Keratinocyte (primary cell): ENCODE data around the gene BEX2. TPM values are rescaled to one million over a fixed set of nuclear protein-coding genes. Genes with fewer than 3 reads are reported as not detected.
A peak's percentile ranks its signal among the peaks of the same experiment; 100 is the strongest.

Source experiments
- DNase-seq: peaks from one replicate; pipeline ENCODE4 v3.0.0-alpha.2; 2011; ENCODE audit warnings: low read depth, missing footprints, low spot score
- FAIRE-seq: peaks from 2 replicates; lab custom pipeline; 2011; peaks lifted over from hg19 to GRCh38; lab: Jason Lieb, UNC
- H2AFZ ChIP-seq: 2 replicates; pipeline ENCODE4 v1.6.0; 2012; ENCODE audit warnings: low read length, control low read depth, inconsistent platforms; ENCODE audit not compliant: control insufficient read depth
- H3K27ac ChIP-seq: 2 replicates; pipeline ENCODE4 v1.5.1; 2011; ENCODE audit warnings: low read length; ENCODE audit not compliant: control insufficient read depth, insufficient read depth
- H3K27me3 ChIP-seq: 3 replicates; pipeline ENCODE4 v1.6.0; 2011; ENCODE audit warnings: low read length; ENCODE audit not compliant: control insufficient read depth, insufficient read depth; ENCODE audit errors: extremely low read depth
- H3K36me3 ChIP-seq, 2 experiments: 2 replicates in 1 of 2; 3 replicates in 1 of 2; pipeline ENCODE4 v1.5.1; 2011; ENCODE audit warnings: low read length in 2 of 2, mild to moderate bottlenecking in 1 of 2; ENCODE audit not compliant: control insufficient read depth in 2 of 2, insufficient read depth in 2 of 2; ENCODE audit errors: extremely low read depth in 1 of 2
- H3K4me1 ChIP-seq: 3 replicates; pipeline ENCODE4 v1.5.1; 2011; ENCODE audit warnings: low read length; ENCODE audit not compliant: control insufficient read depth, insufficient read depth; ENCODE audit errors: extremely low read depth
- H3K4me2 ChIP-seq: 3 replicates; pipeline ENCODE4 v1.6.0; 2011; ENCODE audit warnings: low read depth, low read length; ENCODE audit not compliant: control insufficient read depth, insufficient read depth; ENCODE audit errors: extremely low read depth
- H3K4me3 ChIP-seq, 3 experiments: fragments of 200-600 bp in 1 of 3; sonication (generic) in 1 of 3; 2 replicates in 2 of 3; 3 replicates in 1 of 3; pipeline ENCODE4 v1.5.1; 2011 to 2016; ENCODE audit warnings: low read length in 3 of 3, mild to moderate bottlenecking in 3 of 3, control low read depth in 2 of 3, inconsistent platforms in 1 of 3, low read depth in 1 of 3, mixed read lengths in 1 of 3, mixed run types in 1 of 3, moderate library complexity in 1 of 3; ENCODE audit not compliant: control insufficient read depth in 2 of 3, insufficient read depth in 2 of 3; ENCODE audit errors: extremely low read depth in 1 of 3
- H3K79me2 ChIP-seq: 2 replicates; pipeline ENCODE4 v1.6.0; 2012; ENCODE audit warnings: low read length; ENCODE audit not compliant: control insufficient read depth, insufficient read depth
- H3K9ac ChIP-seq: 3 replicates; pipeline ENCODE4 v1.6.0; 2011; ENCODE audit warnings: low read length; ENCODE audit not compliant: control insufficient read depth, insufficient read depth; ENCODE audit errors: extremely low read depth
- H3K9me1 ChIP-seq: 3 replicates; pipeline ENCODE4 v1.6.0; 2011; ENCODE audit warnings: low read length; ENCODE audit not compliant: control insufficient read depth, insufficient read depth; ENCODE audit errors: extremely low read depth
- H3K9me3 ChIP-seq: 2 replicates; pipeline ENCODE4 v1.5.1; 2012; ENCODE audit warnings: low read depth, low read length; ENCODE audit not compliant: control insufficient read depth
- H4K20me1 ChIP-seq: 3 replicates; pipeline ENCODE4 v1.6.0; 2011; ENCODE audit warnings: low read length; ENCODE audit not compliant: control insufficient read depth, insufficient read depth; ENCODE audit errors: extremely low read depth
- EZH2 ChIP-seq: IDR thresholded peaks from one replicate; pipeline ENCODE4 v1.6.1; 2012; ENCODE audit warnings: inconsistent platforms, mild to moderate bottlenecking, low read length, moderate library complexity
- dilution Hi-C: fragments of 300-500 bp; cut with MboI; formaldehyde crosslinking; loops from one replicate; pipeline ENCODE4 v1.7.0; 2020; ENCODE audit warnings: low sequenced_read_pairs; ENCODE audit not compliant: extremely low pct_ligation_motif_present
- polyA plus RNA-seq, 5 experiments: library from polyadenylated mRNA; depleted of rRNA in 3 of 5; stranded (reverse) in 3 of 5; stranded (forward) in 1 of 5; unstranded in 1 of 5; fragments of >200 nt; gene quantifications; 1 replicate in 1 of 5; 2 replicates in 3 of 5; 3 replicates in 1 of 5; pipeline versions ENCODE4 v1.2.1 to v1.2.3, GENCODE V29; 2011 to 2012; ENCODE audit warnings: missing spikeins in 2 of 5, low read depth in 1 of 5, low replicate concordance in 1 of 5
- TF ChIP-seq, protein P1 (sequence below), 3 experiments: IDR thresholded peaks in 1 of 3; conservative IDR thresholded peaks in 1 of 3; optimal IDR thresholded peaks in 1 of 3; 2 replicates in 2 of 3; 3 replicates in 1 of 3; pipeline versions ENCODE3 to v1.5.1; 2011; ENCODE audit warnings: low read length in 3 of 3, mild to moderate bottlenecking in 3 of 3, moderate library complexity in 2 of 3, control low read depth in 1 of 3, inconsistent platforms in 1 of 3; ENCODE audit not compliant: insufficient read depth in 2 of 3; ENCODE audit errors: extremely low read depth in 1 of 3

Gene BEX2
- polyA plus RNA-seq, 1 donor (not counting 4 experiments of a cell fraction or from before 2014, with no cell fraction given) = 6.5 TPM

- H3K9me1 ChIP-seq = no peaks in the 10 kb centered on the region
- no peaks in the 10 kb centered on the region for H3K9me3 ChIP-seq
- H3K4me2 ChIP-seq = peak within 1 kb of the TSS; percentile 70
- H3K27ac ChIP-seq = peak within 1 kb of the TSS; percentile 79
- H2AFZ ChIP-seq = peak within 1 kb of the TSS; percentile 79
- no peaks in the 10 kb centered on the region for H3K36me3 ChIP-seq
- H3K4me3 ChIP-seq = peak within 1 kb of the TSS; percentile 53 to 82 (median 77)
- dilution Hi-C loops = no loop called here
- no peak for DNase-seq
- TF ChIP-seq EZH2 = no peak
- TF ChIP-seq, protein P1, sequence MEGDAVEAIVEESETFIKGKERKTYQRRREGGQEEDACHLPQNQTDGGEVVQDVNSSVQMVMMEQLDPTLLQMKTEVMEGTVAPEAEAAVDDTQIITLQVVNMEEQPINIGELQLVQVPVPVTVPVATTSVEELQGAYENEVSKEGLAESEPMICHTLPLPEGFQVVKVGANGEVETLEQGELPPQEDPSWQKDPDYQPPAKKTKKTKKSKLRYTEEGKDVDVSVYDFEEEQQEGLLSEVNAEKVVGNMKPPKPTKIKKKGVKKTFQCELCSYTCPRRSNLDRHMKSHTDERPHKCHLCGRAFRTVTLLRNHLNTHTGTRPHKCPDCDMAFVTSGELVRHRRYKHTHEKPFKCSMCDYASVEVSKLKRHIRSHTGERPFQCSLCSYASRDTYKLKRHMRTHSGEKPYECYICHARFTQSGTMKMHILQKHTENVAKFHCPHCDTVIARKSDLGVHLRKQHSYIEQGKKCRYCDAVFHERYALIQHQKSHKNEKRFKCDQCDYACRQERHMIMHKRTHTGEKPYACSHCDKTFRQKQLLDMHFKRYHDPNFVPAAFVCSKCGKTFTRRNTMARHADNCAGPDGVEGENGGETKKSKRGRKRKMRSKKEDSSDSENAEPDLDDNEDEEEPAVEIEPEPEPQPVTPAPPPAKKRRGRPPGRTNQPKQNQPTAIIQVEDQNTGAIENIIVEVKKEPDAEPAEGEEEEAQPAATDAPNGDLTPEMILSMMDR (optimal IDR thresholded peaks at IDR 0.05 in 1 of 3, IDR thresholded peaks at IDR 0.05 in 1 of 3, conservative IDR thresholded peaks at IDR 0.05 in 1 of 3; ENCODE audit: extremely low read depth in 1 of 3, insufficient read depth in 2 of 3, low read length in 3 of 3) = no peak
- peak; percentile 26 for FAIRE-seq
- H3K79me2 ChIP-seq = peaks cover 12% of the 10 kb centered on the region
- peak within 1 kb of the TSS; percentile 82 for H3K9ac ChIP-seq
- H3K4me1 ChIP-seq = no peaks in the 10 kb centered on the region
- H3K27me3 ChIP-seq = peaks cover 5% of the 10 kb centered on the region
- no peaks in the 10 kb centered on the region for H4K20me1 ChIP-seq
These were observed 45.5 kb upstream of the BEX2 start, which contains the start of gene TCEAL9 for GRCh38 chrX:103356130-103356798. TSS of gene TCEAL9 (plus strand) at chrX:103356506. CDS start at chrX:103357685, 1,179 bp downstream.

DNA sequence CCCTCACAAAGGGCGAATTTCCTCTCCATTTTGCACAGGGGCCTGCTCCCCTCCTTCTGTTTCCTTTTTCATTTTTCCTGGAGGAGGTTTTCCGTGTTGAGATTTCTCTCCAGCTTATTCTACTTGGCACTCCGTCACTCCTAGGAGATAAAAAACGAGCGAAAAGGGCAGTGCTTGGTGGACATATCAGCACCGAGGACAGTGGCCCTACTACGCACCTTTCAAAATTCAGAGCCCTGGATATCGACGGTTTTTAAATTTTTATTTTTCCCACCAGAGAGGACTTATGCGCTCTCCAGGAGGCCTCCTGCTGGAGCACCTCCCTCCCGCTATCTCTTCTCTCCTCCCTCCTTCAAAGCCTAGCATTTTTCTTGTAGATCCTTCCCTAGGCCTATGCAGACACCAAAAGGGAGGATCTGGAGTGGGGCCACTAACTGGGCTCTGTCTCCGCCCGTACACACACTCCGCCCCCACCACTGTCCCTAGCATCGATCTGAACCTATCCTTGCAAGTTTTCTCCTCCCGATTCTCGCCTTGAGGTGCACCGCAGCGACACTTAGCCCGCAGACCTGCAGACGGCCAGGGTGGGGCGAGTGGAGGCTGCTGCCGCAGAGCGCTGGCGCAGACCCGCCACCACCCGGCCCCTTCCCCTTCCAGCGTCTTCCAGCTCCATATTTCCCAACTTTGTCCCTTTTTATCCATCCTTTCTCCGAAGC is 37.0 kb upstream of the BEX2 start:
- H4K20me1 ChIP-seq = no peaks in the 10 kb centered on the region
- H3K36me3 ChIP-seq = no peaks in the 10 kb centered on the region
- H3K27me3 ChIP-seq = no peaks in the 10 kb centered on the region
- H3K27ac ChIP-seq = no peak overlapping the region
- dilution Hi-C loops = no loop called here
- no peak overlapping the region for H3K9ac ChIP-seq
- H3K4me1 ChIP-seq = no peaks in the 10 kb centered on the region
- H3K4me3 ChIP-seq = no peak overlapping the region
- no peak overlapping the region for H2AFZ ChIP-seq
- no peak for FAIRE-seq
- DNase-seq = no peak
- no peaks in the 10 kb centered on the region for H3K9me1 ChIP-seq
- H3K9me3 ChIP-seq = no peaks in the 10 kb centered on the region
- no peak for TF ChIP-seq EZH2
- TF ChIP-seq, protein P1 (optimal IDR thresholded peaks at IDR 0.05 in 1 of 3, IDR thresholded peaks at IDR 0.05 in 1 of 3, conservative IDR thresholded peaks at IDR 0.05 in 1 of 3; ENCODE audit: extremely low read depth in 1 of 3, insufficient read depth in 2 of 3, low read length in 3 of 3) = no peak
- no peak overlapping the region for H3K4me2 ChIP-seq
- H3K79me2 ChIP-seq = no peaks in the 10 kb centered on the region
